GM23338 (cell line): ENCODE measurements around the gene DIO2. TPM values are rescaled to one million over a fixed set of nuclear protein-coding genes. Genes with fewer than 3 reads are reported as not detected.

Experiments
- ATAC-seq: fragments of 200-7000 bp; cut with Tn5 transposase; 3 replicates; pipeline ENCODE4 v1.9.1; 2020
- DNase-seq: peaks from one replicate; pipeline ENCODE4 v3.0.0-alpha.2; 2015; ENCODE audit warnings: low spot score
- H2AFZ ChIP-seq: fragments of 200-600 bp; sonication (generic); 2 replicates; pipeline ENCODE4 v1.8.0; 2016; ENCODE audit warnings: antibody characterized with exemption, mild to moderate bottlenecking, moderate library complexity
- H3F3A ChIP-seq: fragments of 200-600 bp; sonication (generic); replicated peaks from 2 replicates; pipeline ENCODE4 v1.8.0; 2017; ENCODE audit warnings: antibody characterized with exemption, mixed run types, low read depth
- H3K27ac ChIP-seq: fragments of 200-600 bp; sonication (generic); 2 replicates; pipeline ENCODE4 v1.6.1; 2016; ENCODE audit warnings: low read depth
- H3K27me3 ChIP-seq: fragments of 200-600 bp; sonication (generic); 2 replicates; pipeline ENCODE4 v1.8.0; 2016; ENCODE audit warnings: mild to moderate bottlenecking, mixed run types, moderate library complexity; ENCODE audit not compliant: insufficient read depth
- H3K36me3 ChIP-seq: fragments of 200-600 bp; sonication (generic); 2 replicates; pipeline ENCODE4 v1.8.0; 2016; ENCODE audit warnings: mild to moderate bottlenecking; ENCODE audit not compliant: insufficient read depth
- H3K4me1 ChIP-seq: fragments of 200-600 bp; sonication (generic); 2 replicates; pipeline ENCODE4 v1.8.0; 2016; ENCODE audit warnings: mild to moderate bottlenecking, moderate library complexity; ENCODE audit not compliant: insufficient read depth
- H3K4me2 ChIP-seq: fragments of 200-600 bp; sonication (generic); 2 replicates; pipeline ENCODE4 v1.7.1; 2017; ENCODE audit warnings: mixed run types
- H3K4me3 ChIP-seq: fragments of 200-600 bp; sonication (generic); 2 replicates; pipeline ENCODE4 v1.6.1; 2016; ENCODE audit warnings: mixed run types
- H3K79me2 ChIP-seq: fragments of 200-600 bp; sonication (generic); replicated peaks from 2 replicates; pipeline ENCODE4 v1.8.0; 2017; ENCODE audit warnings: mild to moderate bottlenecking; ENCODE audit not compliant: insufficient read depth
- H3K9me2 ChIP-seq: fragments of 200-600 bp; sonication (generic); 2 replicates; pipeline ENCODE4 v1.8.0; 2017; ENCODE audit not compliant: insufficient read depth
- H4K20me1 ChIP-seq: fragments of 200-600 bp; sonication (generic); replicated peaks from 2 replicates; pipeline ENCODE4 v1.8.0; 2017; ENCODE audit warnings: mild to moderate bottlenecking; ENCODE audit not compliant: insufficient read depth
- H3K27ac Mint-ChIP-seq: 2 replicates; pipeline ENCODE4 v1.8.0; 2020; ENCODE audit warnings: inconsistent platforms, mild to moderate bottlenecking, moderate library complexity, mixed read lengths
- H3K27me3 Mint-ChIP-seq: 3 replicates; pipeline ENCODE4 v1.8.0; 2022; ENCODE audit warnings: low read depth, mild to moderate bottlenecking, moderate library complexity, mixed read lengths, inconsistent platforms; ENCODE audit not compliant: insufficient read depth, poor library complexity
- H3K36me3 Mint-ChIP-seq: 3 replicates; pipeline ENCODE4 v1.8.0; 2021; ENCODE audit warnings: low read depth, mild to moderate bottlenecking, inconsistent platforms, moderate library complexity, mixed read lengths
- H3K4me1 Mint-ChIP-seq: 3 replicates; pipeline ENCODE4 v1.8.0; 2020; ENCODE audit warnings: mild to moderate bottlenecking, inconsistent platforms, mixed read lengths
- H3K4me3 Mint-ChIP-seq: 3 replicates; pipeline ENCODE4 v1.8.0; 2021; ENCODE audit warnings: moderate library complexity, mild to moderate bottlenecking, inconsistent platforms, mixed read lengths
- H3K9me3 Mint-ChIP-seq: 3 replicates; pipeline ENCODE4 v1.8.0; 2020; ENCODE audit warnings: moderate library complexity, mild to moderate bottlenecking, inconsistent platforms, mixed read lengths
- CREB1 ChIP-seq: fragments of 250-450 bp; sonication (Bioruptor Pico); IDR thresholded peaks from 2 replicates; pipeline ENCODE4 v1.5.0; 2020; ENCODE audit warnings: low read depth, mild to moderate bottlenecking, moderate library complexity
- CTCF ChIP-seq, 2 experiments: fragments of 200-600 bp in 1 of 2; sonication (generic) in 1 of 2; conservative IDR thresholded peaks; 2 replicates each; pipeline versions ENCODE4 v1.5.1 to v1.6.1; 2016 to 2017; ENCODE audit warnings: antibody characterized with exemption in 2 of 2, low read depth in 2 of 2, mild to moderate bottlenecking in 2 of 2, moderate library complexity in 1 of 2
- ETS1 ChIP-seq: IDR thresholded peaks from 2 replicates; pipeline ENCODE4 v1.6.1; 2016; ENCODE audit warnings: antibody characterized with exemption
- EZH2 ChIP-seq: fragments of 200-600 bp; sonication (generic); IDR thresholded peaks from one replicate; pipeline ENCODE4 v1.8.0; 2017; ENCODE audit warnings: antibody characterized with exemption, mild to moderate bottlenecking, low read depth; ENCODE audit not compliant: unreplicated experiment
- EZH2phosphoT487 ChIP-seq: fragments of 200-600 bp; sonication (generic); IDR thresholded peaks from one replicate; pipeline ENCODE4 v1.8.1; 2018; ENCODE audit warnings: antibody characterized with exemption; ENCODE audit not compliant: unreplicated experiment
- JUNB ChIP-seq: IDR thresholded peaks from one replicate; pipeline ENCODE4 v1.6.1; 2016; ENCODE audit warnings: antibody characterized with exemption; ENCODE audit not compliant: unreplicated experiment
- NANOG ChIP-seq: IDR thresholded peaks from 2 replicates; pipeline ENCODE4 v1.6.1; 2016; ENCODE audit warnings: antibody characterized with exemption, borderline replicate concordance
- POLR2AphosphoS5 ChIP-seq: IDR thresholded peaks from 2 replicates; pipeline ENCODE4 v1.6.1; 2016; ENCODE audit warnings: antibody characterized with exemption, low read depth
- REST ChIP-seq: IDR thresholded peaks from one replicate; pipeline ENCODE4 v1.6.1; 2018; ENCODE audit warnings: antibody characterized with exemption; ENCODE audit not compliant: unreplicated experiment
- STAT1 ChIP-seq: IDR thresholded peaks from one replicate; pipeline ENCODE4 v1.6.1; 2016; ENCODE audit warnings: antibody characterized with exemption; ENCODE audit not compliant: unreplicated experiment
- ZNF114 ChIP-seq: fragments of 250-450 bp; sonication (Bioruptor Pico); IDR thresholded peaks from 2 replicates; pipeline ENCODE4 v1.5.0; 2020; ENCODE audit warnings: mild to moderate bottlenecking, moderate library complexity
- ZNF331 ChIP-seq: fragments of 250-450 bp; sonication (Bioruptor Pico); IDR thresholded peaks from 2 replicates; pipeline ENCODE4 v1.5.0; 2020; ENCODE audit warnings: low read depth, mild to moderate bottlenecking, moderate library complexity
- ZNF462 ChIP-seq: fragments of 250-450 bp; sonication (Bioruptor Pico); IDR thresholded peaks from 2 replicates; pipeline ENCODE4 v1.5.0; 2020; ENCODE audit warnings: mild to moderate bottlenecking, moderate library complexity
- polyA plus RNA-seq: library from polyadenylated mRNA; unstranded; fragments of >200 nt; fragmentation: Nextera tagmentation; extraction: Ambion mirVana; gene quantifications from 2 replicates; pipeline ENCODE4 v1.2.1, GENCODE V29; 2016
- total RNA-seq: library from RNA; depleted of rRNA; stranded (reverse); fragments of >200 nt; shearing (Covaris generic); gene quantifications from 2 replicates; pipeline ENCODE4 v1.2.3, GENCODE V29; 2014

Gene DIO2
- total and polyA plus RNA-seq, 2 experiments from 2014 or later, result 0.05 to 0.17 TPM

GRCh38 chr14:80216818-80217217 lies 5.5 kb upstream of the DIO2 start:
- no peak for DNase-seq
- H3F3A ChIP-seq, result no peaks in the 10 kb centered on the region
- ATAC-seq, result no peak
- Mint-ChIP-seq H3K27me3 (no peaks in the 10 kb centered on the region), H3K4me1 (peaks cover 11% of the 10 kb centered on the region), H3K4me3 (no peak overlapping the region), H3K36me3 (no peaks in the 10 kb centered on the region), H3K9me3 (no peaks in the 10 kb centered on the region), H3K27ac (no peak overlapping the region; the same call in 1 of the 2 replicates)
- no peaks in the 10 kb centered on the region for H4K20me1 ChIP-seq
- no peaks in the 10 kb centered on the region for H3K36me3 ChIP-seq
- H2AFZ ChIP-seq, result no peak overlapping the region
- H3K4me1 ChIP-seq, result peaks cover 12% of the 10 kb centered on the region
- no peak overlapping the region for H3K4me2 ChIP-seq
- TF ChIP-seq CTCF (conservative IDR thresholded peaks at IDR 0.05; ENCODE audit: low read depth in 2 of 2) (no peak), JUNB (no peak), ZNF331 (CRISPR knock-in tag) (no peak), ZNF462 (CRISPR knock-in tag) (no peak), CREB1 (CRISPR knock-in tag) (no peak), ZNF114 (CRISPR knock-in tag) (no peak), STAT1 (no peak), POLR2AphosphoS5 (no peak), ETS1 (no peak), NANOG (no peak), EZH2 (no peak), EZH2phosphoT487 (no peak), REST (no peak)
- no peak overlapping the region for H3K27ac ChIP-seq
- H3K27me3 ChIP-seq, result no peaks in the 10 kb centered on the region
- H3K79me2 ChIP-seq, result no peaks in the 10 kb centered on the region
- no peak overlapping the region for H3K4me3 ChIP-seq
- no peaks in the 10 kb centered on the region for H3K9me2 ChIP-seq
